Fibroblast of gingiva (primary cell): ENCODE data around the gene TGM5.
"Not testable (repeated sequence)": the region's sequence is repeated elsewhere in the genome, so short reads cannot be mapped to it uniquely, and the experiment has no call there.

Experiments used
- DNase-seq: peaks from one replicate; pipeline ENCODE4 v3.0.0-alpha.2; 2011; ENCODE audit warnings: low read depth

The TGM5 gene

GRCh38 chr15:43215961-43216360, 50.8 kb downstream of the TGM5 start:
- DNase-seq, result no peak

- no peak for DNase-seq
These were observed 52.0 kb downstream of the TGM5 start for GRCh38 chr15:43214592-43215295.

- no peak for DNase-seq
These were observed 52.6 kb downstream of the TGM5 start for GRCh38 chr15:43214169-43214568.

- DNase-seq, result no peak
These were observed 53.3 kb downstream of the TGM5 start for GRCh38 chr15:43213466-43213865.

- DNase-seq, result no peak
These were observed 53.8 kb downstream of the TGM5 start for GRCh38 chr15:43212951-43213350.

- DNase-seq, result no peak
These were observed 54.4 kb downstream of the TGM5 start for GRCh38 chr15:43212299-43212698.

GRCh38 chr15:43211224-43211735, 55.4 kb downstream of the TGM5 start:
- DNase-seq, result no peak

- DNase-seq, result no peak
These were observed 55.9 kb downstream of the TGM5 start for GRCh38 chr15:43210807-43211206.

GRCh38 chr15:43210172-43210745, 56.5 kb downstream of the TGM5 start:
- DNase-seq, result no peak

- no peak for DNase-seq
These were observed 57.5 kb downstream of the TGM5 start for GRCh38 chr15:43209059-43209824.

- DNase-seq, result no peak
These were observed 58.4 kb downstream of the TGM5 start for GRCh38 chr15:43208052-43209002.

- no peak for DNase-seq
These were observed 59.7 kb downstream of the TGM5 start for GRCh38 chr15:43207024-43207423.

- DNase-seq, result no peak
These were observed 60.7 kb downstream of the TGM5 start for GRCh38 chr15:43206054-43206453.

GRCh38 chr15:43204016-43204901, 62.5 kb downstream of the TGM5 start:
- peak; percentile 34 for DNase-seq

- DNase-seq, result no peak
These were observed 66.7 kb downstream of the TGM5 start for GRCh38 chr15:43199945-43200488.

GRCh38 chr15:43198992-43199391, 67.7 kb downstream of the TGM5 start:
- no peak for DNase-seq

GRCh38 chr15:43198556-43198955, 68.2 kb downstream of the TGM5 start:
- not testable (repeated sequence) for DNase-seq

- DNase-seq, result not testable (repeated sequence)
These were observed 69.0 kb downstream of the TGM5 start for GRCh38 chr15:43197773-43198172.

- no peak for DNase-seq
These were observed 69.8 kb downstream of the TGM5 start for GRCh38 chr15:43196760-43197548.

GRCh38 chr15:43194795-43195194, 71.9 kb downstream of the TGM5 start:
- no peak for DNase-seq
